HG03135 (cell line): ENCODE data around the gene SNTG2.
"Not testable (repeated sequence)": the region's sequence is repeated elsewhere in the genome, so short reads cannot be mapped to it uniquely, and the experiment has no call there.

ENCODE experiments used
- ATAC-seq: cut with Tn5 transposase; IDR thresholded peaks from one replicate; pipeline ENCODE4 v1.9.1; 2021; ENCODE audit warnings: mild to moderate bottlenecking, moderate library complexity; ENCODE audit not compliant: unreplicated experiment

The SNTG2 gene

DNA sequence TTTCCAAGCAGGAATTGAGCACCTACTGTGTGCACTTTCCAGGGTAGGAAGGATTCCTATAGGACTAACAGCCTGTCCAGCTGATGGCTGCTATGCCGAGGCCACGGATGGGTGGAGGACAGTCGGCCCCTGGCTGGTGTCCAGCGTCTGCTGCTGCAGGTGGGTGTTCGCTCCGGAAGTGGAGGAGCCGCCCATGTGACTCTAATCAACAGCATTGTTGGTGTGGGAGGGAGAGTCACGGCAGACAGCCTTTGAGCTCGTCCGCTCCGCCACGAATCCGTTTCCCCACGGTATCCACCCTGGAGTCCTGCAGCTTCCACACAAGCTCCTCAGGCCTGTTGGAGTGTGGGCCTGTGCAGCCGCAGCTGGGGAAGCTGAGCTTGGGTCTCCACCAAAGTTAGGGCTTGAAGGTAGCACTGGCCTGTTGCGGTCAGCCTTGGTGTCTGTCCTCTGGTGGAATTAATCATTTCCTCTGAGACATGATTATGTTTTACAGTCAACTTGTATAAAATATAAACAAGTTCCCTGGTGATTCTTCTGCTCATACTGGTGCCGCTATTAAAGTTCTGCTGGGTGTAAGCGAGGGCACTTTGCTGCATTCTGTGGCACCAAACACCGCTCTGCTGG, 276.7 kb downstream of the SNTG2 start:
- no peak for ATAC-seq

DNA sequence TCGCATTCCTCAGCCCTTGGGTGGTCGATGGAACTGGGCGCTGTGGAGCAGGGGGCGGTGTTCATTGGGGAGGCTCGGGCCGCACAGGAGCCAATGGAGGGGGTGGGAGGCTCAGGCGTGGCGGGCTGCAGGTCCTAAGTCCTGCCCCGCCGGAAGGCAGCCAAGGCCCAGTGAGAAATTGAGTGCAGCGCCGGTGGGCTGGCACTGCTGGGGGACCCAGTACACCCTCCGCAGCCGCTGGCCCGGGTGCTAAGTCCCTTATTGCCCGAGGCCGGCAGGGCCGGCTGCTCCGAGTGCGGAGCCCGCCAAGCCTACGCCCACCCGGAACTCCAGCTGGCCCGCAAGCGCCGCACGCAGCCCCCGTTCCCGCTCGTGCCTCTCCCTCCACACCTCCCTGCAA, 278.9 kb downstream of the SNTG2 start:
- ATAC-seq = not testable (repeated sequence)

DNA sequence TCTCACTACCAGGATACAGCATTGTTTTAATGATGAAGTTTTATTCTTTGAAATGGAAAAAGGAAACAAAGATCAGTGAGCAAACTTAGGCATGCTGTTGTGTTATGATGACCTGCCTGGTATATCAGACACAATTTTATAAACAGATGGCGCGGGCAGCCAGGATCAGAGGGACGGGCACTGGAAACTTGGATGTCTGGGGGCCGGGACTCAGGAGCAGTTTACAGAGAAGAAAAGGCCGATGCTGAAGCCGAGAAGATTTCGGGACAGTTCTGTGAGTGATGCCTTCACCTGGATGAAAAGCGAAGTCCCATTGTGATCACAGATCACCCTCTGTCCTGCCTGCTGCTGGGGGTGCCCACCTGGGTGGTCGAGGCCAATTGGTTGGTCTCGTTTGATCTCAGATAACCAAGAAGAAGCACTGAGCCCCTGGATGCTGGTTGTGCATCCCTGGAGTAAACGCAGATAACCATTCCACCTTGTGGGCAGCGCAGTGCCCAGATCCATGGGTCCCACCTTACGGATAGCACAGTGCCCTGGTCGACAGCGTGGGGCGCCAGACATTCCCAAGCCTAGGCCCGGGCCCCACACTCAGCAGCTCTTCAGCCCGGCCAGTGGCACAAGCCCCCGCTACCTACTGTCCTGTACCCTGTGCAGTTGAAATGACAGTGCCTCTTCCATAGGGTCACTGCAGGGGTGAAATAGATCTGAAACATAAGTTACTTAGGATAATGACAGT, 279.7 kb downstream of the SNTG2 start:
- ATAC-seq = no peak

DNA sequence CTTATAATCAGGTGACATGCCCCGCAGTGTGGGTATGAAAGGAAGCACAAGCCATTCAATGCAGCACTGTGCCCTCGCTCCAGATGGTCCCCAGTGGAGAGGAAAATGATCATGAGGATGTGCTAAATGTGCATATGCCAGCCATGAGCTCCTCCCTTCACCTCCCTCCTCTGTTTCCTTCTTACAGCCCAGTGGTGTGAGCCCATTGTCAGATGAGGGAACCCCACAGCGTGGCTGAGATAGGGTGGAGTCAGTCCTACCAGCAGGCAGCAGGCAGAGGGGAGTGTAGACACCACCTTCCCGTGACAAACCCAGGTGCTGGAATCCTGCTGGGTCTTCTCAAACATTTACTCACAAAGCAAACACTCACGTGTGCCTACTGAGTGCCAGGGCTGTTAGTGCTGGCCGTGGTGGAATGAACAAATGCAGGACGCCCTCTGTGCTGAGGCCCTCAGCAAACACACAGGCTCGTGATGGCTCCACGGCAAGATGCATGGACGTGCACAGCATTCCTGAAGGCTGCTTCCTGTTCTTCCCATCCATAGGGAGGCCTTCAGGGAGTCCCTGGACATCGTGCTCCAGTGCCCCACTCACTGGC, 280.9 kb downstream of the SNTG2 start:
- no peak for ATAC-seq

DNA sequence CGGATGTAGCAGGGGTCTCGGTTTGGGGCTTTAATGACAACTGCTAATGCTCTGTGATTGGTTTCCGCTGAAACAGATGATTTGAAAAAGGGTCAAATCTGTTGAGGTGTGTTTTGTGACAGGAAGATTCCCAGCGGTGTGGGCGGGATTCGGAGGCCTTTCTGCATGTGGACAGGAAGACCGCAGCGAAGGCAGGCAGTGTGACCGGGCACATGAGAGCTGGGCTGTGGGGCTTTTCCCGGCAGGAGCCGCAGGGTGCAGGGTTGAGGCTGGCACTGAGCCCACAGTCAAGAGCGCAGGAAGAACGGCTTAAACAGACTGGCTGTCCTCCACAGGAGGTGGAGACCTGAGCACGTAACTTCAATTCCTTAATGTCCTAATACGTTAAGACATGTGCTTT, 282.6 kb downstream of the SNTG2 start:
- ATAC-seq = no peak

DNA sequence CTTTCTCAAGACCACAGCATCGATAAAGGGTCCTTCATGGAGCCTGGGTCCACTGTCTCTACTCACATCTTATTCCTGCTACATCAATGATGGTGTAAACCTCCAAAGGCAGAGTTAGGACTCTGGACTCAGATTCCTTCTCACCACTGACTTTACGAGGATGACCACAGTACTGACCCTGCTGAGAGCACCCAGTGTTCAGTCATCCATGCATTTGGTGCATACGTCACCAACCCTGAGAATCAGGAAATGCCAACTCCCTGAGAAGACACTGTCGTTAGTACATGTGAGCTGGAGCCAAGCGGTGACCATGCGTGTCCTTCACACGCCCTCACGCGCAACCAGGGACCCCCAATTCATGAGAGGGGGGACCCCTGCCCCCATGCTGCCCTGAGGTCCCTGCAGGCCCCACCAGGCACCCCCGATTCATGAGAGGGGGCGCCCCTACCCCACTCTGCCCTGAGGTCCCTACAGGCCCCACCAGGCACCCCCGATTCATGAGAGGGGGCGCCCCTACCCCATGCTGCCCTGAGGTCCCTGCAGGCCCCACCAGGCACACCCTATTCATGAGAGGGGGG, 284.2 kb downstream of the SNTG2 start:
- no peak for ATAC-seq

DNA sequence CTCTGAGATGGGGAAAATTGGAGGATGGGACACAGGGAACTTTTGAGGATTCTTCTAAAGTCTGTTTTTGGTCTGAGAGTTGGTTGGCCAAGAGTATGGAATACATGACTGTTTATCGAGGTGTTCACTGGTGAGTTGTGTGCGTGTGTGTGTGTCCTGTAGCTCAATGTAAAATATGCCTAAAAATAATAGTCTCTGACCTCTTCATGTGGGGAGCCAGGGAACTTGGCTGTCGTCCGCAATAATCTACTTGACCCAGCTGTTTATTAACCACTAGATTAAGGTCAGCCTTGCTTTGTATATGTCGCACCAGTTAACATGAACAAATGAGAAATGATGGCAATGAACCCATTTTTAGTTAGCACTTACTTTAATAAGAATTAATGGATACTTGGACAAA, 285.2 kb downstream of the SNTG2 start:
- ATAC-seq = no peak

DNA sequence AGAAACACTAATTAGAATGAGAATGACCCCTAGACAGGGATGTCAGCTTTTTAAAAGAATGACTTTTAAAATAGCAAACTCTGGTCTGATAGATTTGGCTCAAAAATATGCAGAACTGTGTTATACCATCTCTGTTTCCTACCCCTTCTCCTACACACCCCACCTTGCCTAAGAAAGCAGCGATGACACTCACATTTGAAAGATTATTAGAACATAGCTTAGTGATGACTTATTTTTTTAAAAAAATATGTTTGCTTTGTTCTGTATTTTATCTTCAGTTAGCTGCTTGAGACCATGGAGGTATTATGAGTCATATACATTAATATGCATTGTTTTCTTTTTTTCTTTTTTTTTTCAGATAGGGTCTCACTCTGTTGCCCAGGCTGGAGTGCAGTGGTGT, 286.0 kb downstream of the SNTG2 start:
- no peak for ATAC-seq

DNA sequence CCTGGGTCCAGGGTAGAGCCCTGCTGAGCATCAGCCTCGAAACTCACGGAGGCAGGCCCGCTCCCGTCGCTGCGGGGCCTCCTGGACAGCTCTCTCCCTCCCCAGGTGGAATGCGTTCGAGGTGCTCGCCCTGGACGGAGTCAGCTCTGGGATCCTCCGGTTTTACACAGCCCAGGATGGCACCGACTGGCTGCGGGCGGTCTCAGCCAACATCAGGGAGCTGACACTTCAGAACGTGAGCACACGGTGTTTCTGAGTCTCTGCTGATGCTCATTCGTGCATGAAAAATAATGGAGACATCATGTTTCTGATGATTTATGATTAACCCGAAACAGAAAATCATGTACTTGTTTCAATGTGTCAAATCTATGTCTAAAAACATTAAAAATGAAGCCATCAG, 287.1 kb downstream of the SNTG2 start:
- no peak for ATAC-seq

DNA sequence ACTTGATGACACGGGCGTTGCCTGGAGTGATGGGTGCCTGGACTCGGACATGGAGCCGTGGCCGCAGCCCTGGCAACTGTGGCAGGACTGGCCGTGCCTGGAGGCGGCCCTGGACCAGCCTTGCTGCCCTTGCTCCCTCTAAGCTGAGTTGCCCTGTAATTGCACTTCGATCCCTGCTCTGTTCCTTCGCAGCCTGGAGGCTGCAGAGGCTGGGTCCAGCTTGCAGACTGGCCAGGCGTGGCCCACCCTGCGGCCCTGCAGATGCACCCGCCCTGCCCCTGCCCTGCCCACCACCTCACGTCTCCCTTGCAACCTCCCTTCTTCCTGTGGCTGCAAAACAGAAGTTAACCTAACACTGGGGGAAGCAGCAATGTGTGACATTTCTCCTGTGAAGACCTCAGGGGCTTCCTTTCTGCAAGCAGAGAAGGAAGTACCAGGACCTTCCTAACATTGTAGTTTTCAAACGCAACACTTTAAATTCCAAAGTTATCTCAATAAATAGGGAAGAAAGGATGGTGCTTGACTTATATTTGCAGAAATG, 288.0 kb downstream of the SNTG2 start:
- no peak for ATAC-seq

DNA sequence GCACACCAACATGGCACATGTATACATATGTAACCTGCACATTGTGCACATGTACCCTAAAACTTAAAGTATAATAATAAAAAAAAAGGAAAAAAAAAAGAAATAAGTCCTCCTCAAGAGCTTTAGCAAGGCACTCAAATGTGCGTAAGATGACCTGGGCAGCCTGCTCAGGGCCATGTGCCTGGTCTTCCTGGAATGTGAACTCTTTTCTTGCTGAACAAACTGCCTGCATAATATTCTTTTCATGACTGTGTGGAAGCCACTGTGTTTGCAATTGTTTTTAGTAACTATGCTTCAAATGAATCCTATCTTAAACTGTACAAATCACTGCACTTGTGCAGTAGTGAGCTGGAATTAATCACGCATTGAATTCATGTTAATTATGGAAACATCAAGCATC, 294.5 kb downstream of the SNTG2 start:
- ATAC-seq = no peak

DNA sequence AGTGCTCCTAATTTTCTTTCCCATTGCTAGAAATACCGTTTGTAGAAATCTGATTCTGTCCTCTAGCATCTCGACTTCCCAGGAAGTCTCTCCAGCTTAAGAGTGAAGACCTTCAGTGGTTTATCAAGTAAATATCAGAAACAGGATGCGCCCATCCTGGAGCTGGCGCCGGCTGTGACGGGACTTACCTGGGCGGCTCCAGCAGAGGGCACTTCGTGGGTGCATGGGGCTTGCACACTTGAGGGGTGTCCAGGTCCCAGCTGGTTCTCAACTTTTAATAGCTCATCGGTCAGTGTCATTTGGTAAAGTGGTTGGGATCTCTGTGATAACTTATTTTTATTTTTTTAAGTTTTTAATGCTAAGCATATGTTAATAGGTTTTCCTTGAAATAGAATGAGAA, 295.6 kb downstream of the SNTG2 start:
- ATAC-seq = no peak

DNA sequence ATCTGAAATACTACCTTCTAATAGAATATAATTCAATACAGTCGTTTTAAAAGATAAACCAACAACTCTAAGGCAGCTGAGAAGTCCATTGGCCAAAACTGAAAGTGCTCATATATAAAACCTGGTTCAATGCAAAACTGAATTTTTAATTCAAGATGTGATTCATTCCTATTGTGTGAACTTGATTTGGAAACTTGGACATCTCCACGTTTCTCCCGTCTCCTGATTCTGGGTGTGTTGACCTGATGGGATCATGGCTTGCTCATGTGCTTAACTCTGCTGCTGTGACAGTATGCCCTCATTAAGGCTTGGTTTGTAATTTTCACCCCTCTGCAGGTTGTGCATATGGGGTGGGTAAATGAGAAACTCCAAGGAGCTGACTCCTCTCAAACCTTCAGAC, 296.3 kb downstream of the SNTG2 start:
- ATAC-seq = no peak

DNA sequence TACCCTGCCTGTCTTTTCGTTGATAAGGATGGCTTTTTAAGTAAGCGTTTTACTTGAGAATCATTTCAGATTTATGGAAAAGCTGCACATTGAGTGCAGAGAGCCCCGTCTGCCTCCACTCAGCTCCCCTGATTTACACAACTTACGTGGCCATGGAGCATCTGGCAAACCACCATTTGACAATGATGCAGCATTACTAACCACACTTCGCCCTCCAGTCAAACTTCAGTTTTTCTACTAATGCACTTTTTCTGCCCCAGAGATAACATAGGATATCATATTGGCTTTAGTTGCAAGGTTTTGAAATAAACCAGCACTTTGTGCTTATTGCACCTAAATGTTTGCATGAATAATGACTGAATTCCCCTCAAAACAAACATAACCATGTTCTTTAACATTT, 297.5 kb downstream of the SNTG2 start:
- no peak for ATAC-seq

DNA sequence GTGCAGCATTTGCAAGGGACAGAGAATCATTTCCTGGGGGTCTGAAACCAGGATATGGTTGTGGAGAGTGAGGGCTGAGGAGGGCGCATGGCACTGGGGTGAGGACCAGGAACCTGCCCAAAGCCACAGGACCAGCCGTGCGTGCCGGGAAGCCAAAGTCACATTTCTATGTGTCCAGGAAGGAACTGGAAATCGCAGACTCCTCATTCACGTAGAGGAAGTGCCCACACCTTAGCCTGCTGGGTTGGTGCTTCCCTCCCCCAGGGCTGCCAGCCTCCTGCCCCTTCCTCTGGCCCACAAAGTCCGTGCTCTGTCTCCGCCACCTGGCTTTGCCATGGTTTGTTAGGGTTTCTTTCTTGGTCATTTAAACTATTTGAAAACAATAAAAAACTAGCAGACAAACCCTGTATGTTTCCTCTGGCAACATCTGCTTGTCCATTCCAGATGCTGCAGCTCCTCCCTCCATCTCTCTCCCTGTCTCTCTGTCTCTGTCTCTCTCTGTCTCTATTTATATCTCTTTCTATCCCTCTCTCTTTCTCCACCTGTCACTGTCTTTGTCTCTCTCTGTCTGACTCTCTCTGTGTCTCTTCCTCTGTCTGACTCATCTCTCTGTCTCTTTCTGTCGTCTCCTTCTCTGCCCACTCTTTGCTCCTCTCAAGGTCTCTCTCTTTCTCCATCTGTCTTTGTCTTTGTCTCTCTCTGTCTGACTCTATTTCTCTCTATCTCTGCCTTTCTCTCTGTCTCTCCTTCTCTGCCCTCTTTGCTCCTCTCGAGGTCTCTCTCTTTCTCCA, 299.4 kb downstream of the SNTG2 start:
- no peak for ATAC-seq

DNA sequence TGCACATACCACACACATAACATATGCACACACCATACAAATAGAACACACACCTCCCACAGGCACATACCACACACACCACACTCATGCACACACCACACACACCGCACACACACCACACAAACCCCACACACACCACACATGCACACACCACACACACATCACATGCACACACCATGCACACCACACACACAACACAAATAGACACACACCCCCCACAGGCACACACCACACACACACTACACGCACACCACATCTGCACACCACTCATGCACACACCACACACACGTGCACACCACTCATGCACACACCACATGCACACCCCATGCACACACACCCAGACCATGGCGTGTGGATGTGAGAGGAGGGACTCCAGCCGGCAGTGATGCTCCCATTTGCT, 300.9 kb downstream of the SNTG2 start:
- ATAC-seq = no peak

DNA sequence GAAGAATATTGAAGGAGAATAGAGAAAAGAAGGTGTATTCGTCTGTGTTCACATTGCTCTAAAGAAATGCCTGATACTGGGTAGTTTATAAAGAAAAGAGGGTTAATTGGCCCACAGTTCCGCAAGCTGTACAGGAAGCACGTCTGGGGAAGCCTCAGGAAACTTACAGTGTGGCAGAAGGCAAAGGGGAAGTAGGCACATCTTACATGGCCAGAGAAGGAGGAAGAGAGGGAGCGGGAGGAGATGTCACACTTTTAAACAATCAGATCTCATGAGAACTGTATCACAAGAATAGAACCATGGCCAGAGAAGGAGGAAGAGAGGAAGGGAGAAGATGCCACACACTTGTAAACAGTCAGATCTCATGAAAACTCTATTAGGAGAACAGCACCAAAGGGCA, 303.0 kb downstream of the SNTG2 start:
- no peak for ATAC-seq

DNA sequence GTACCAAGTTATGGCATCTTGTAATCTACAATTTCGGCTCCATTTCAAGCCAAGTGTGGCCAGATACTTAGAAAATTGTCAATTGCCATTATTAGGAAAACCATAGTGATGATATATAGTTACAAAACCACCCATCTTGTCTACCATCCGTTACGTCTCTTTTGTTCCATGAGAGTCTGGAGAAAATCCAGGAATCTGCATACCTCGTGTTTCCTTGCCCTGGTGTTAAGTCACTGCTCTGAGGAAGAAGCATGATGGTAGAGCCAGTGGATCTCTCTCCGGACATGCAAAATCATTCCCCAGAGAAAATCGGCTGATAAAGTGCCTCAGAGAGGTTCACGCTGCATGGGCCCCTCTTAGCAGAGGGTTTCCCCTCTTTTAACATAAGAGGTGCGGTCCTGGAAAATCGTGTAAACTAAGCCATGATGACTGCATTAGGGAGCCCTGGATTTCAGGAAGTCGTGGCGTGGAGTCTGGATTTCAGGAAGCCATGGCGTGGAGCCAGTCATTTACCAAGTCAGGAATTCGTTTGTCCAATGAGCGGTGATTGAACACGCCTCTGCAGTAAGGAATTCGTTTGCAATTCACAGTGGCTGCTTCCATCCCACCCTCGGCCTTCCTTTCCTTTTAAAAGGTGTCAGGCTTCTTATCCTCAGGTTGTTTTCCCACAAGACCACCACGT, 304.2 kb downstream of the SNTG2 start:
- ATAC-seq = no peak

DNA sequence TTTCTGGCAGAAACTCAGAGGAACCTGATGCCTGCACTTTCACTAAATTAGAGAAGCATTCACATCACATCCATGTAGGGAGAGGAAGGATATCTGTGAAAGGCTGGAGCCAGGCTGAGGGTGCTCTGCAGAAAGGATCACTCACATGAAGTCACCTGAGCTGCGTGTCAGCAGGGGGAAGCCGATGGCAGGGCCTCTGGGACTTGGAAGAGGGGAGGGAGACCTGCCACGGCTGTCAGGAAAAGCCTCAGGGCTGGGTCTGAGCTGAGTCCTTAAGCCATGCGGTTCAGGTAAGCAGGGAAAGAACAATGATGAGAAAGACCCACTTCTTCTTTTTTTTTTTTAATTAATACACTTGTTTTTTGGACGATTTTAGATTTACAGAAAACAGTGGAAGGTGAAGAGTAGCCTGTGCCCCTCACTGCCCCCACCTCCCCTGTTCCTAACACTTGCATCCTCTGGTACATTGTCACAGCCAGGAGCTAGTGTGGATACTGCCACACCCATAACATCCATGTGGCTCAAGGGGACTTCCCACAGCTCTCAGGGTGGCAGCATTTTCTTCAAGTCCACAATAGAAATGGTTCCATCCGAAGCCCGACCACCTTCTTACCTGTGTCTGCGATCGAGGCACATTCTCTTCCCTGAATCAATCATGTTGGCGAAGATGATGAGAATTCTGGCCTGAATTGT, 306.1 kb downstream of the SNTG2 start:
- ATAC-seq = no peak

DNA sequence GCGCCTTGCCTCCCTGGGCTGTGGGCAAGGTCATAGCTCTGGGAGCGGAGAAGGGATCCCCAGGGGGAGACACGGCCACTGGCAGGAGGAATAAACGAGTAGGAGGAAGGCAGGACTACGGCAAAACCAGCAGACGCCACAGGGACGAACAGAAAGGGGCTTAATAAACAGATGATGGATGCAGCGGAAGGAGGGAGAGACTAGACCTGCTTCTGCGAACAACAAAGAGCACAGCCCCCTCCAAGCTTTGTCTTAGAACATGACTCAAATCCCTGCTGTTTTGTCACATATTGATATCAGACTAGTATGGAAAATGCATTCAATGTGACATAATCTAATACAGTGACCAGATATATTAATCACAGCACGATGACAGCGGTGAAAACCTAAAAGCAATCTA, 306.7 kb downstream of the SNTG2 start:
- ATAC-seq = no peak
